ENCODE results near the gene CCDC89. TPM values are rescaled to one million over a fixed set of nuclear protein-coding genes. Genes with fewer than 3 reads are reported as not detected.
A peak's percentile ranks its signal among the peaks of the same experiment; 100 is the strongest.

Gene CCDC89
- total and polyA plus RNA-seq, 2 of the 13 experiments (the other 11 are each of a cell fraction or from before 2014, with no cell fraction given): 0.13 to 0.38 TPM

GRCh38 chr11:85682330-85683305 lies 3.4 kb downstream of the CCDC89 start:
- Histone ChIP-seq H3K27ac (ENCODE audit: extremely low read length, insufficient read depth, low read length) (no peak overlapping the region), H3K4me2 (ENCODE audit: low read depth, low read length) (peak overlapping the region; percentile 73), H3K4me3 (replicated peaks in 1 of 3; ENCODE audit: insufficient read depth in 1 of 3, low read depth in 2 of 3, low read length in 3 of 3) (peak overlapping the region; percentile 54 to 69 (median 64); a peak in 5 of 6 replicates), H3K79me2 (ENCODE audit: insufficient read depth, low read length) (no peaks in the 10 kb centered on the region), H3K9ac (ENCODE audit: insufficient read depth, low read depth, low read length) (peak overlapping the region; percentile 51), H3K27me3 (ENCODE audit: control insufficient read depth in 1 of 2, insufficient read depth in 2 of 2, low read length in 2 of 2) (peaks cover 0 to 10% of the 10 kb centered on the region in 2 experiments; a peak in 1 of 5 replicates), H4K20me1 (ENCODE audit: insufficient read depth, low read length) (no peaks in the 10 kb centered on the region), H3K36me3 (replicated peaks in 1 of 2; ENCODE audit: control insufficient read depth in 1 of 2, insufficient read depth in 2 of 2, low read length in 2 of 2) (no peaks in the 10 kb centered on the region), H3K9me3 (ENCODE audit: low read length) (no peaks in the 10 kb centered on the region), H3K4me1 (ENCODE audit: insufficient read depth, low read length) (peaks cover 33% of the 10 kb centered on the region; the same call in 1 of the 2 replicates), H2AFZ (ENCODE audit: low read length) (no peak overlapping the region)
- TSS peak; percentile 44 for BruUV-seq (replicated peaks)
- in situ Hi-C loops (cut with HindIII; ENCODE audit: extremely low pct_ligation_motif_present, low pct_unique_long_range_greater_than_20kb) (no loop called here), intact Hi-C loops (cut with micrococcal nuclease; ENCODE audit: unreplicated experiment) (no loop called here)
- DNase-seq (ENCODE audit: low spot score): no peak
- POLR2A ChIA-PET: no interaction called here
- CTCF ChIA-PET (ENCODE audit: low intra/inter-chr PET ratio, low total read pairs): no interaction called here
- ATAC-seq: peak; percentile 44
- no peak for FAIRE-seq
- 44% methylated on average over 40 of the region's 43 CpGs for WGBS (ENCODE audit: low lambda C conversion rate)
- TF ChIP-seq ZNF572 (CRISPR knock-in tag; IDR thresholded peaks at IDR 0.05): peak; percentile 41; the same call in 1 of the 2 replicates
- no peak for TF ChIP-seq SP2 (CRISPR knock-in tag; IDR thresholded peaks at IDR 0.05)
- TF ChIP-seq, protein P1, sequence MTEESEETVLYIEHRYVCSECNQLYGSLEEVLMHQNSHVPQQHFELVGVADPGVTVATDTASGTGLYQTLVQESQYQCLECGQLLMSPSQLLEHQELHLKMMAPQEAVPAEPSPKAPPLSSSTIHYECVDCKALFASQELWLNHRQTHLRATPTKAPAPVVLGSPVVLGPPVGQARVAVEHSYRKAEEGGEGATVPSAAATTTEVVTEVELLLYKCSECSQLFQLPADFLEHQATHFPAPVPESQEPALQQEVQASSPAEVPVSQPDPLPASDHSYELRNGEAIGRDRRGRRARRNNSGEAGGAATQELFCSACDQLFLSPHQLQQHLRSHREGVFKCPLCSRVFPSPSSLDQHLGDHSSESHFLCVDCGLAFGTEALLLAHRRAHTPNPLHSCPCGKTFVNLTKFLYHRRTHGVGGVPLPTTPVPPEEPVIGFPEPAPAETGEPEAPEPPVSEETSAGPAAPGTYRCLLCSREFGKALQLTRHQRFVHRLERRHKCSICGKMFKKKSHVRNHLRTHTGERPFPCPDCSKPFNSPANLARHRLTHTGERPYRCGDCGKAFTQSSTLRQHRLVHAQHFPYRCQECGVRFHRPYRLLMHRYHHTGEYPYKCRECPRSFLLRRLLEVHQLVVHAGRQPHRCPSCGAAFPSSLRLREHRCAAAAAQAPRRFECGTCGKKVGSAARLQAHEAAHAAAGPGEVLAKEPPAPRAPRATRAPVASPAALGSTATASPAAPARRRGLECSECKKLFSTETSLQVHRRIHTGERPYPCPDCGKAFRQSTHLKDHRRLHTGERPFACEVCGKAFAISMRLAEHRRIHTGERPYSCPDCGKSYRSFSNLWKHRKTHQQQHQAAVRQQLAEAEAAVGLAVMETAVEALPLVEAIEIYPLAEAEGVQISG (CRISPR knock-in tag; IDR thresholded peaks at IDR 0.05): no peak
- no peak for TF ChIP-seq ZBTB25 (CRISPR knock-in tag; IDR thresholded peaks at IDR 0.05)
- TF ChIP-seq POLR2AphosphoS5 (IDR thresholded peaks at IDR 0.05; ENCODE audit: low read depth, low read length): peak; percentile 28; the same call in 1 of the 2 replicates
- no peak for TF ChIP-seq ZC3H13 (CRISPR knock-in tag; IDR thresholded peaks at IDR 0.05)
- peak; percentile 37 for TF ChIP-seq RBM39 (IDR thresholded peaks at IDR 0.05; ENCODE audit: low read depth, low read length, poor library complexity, severe bottlenecking)
- no peak for TF ChIP-seq TBX2 (CRISPR knock-in tag; IDR thresholded peaks at IDR 0.05; ENCODE audit: borderline replicate concordance)
- no peak for TF ChIP-seq U2AF2 (IDR thresholded peaks at IDR 0.05; ENCODE audit: low read depth, low read length)
- peak; percentile 28; the same call in 1 of the 2 replicates for TF ChIP-seq RXRA (CRISPR knock-in tag; IDR thresholded peaks at IDR 0.05)
- no peak for TF ChIP-seq CREM (IDR thresholded peaks at IDR 0.05)
- TF ChIP-seq CREM (CRISPR knock-in tag; IDR thresholded peaks at IDR 0.05): no peak
- TF ChIP-seq BCL6 (CRISPR knock-in tag; IDR thresholded peaks at IDR 0.05): no peak
- peak; percentile 56; the same call in 1 of the 2 replicates for TF ChIP-seq TFDP1 (CRISPR knock-in tag; IDR thresholded peaks at IDR 0.05; ENCODE audit: borderline replicate concordance)
- TF ChIP-seq ZNF777 (CRISPR knock-in tag; IDR thresholded peaks at IDR 0.05): 0 out of 2 replicates have a peak, but pooled peaks have one; percentile 28
- no peak for TF ChIP-seq DPF2 (CRISPR knock-in tag; IDR thresholded peaks at IDR 0.05; ENCODE audit: borderline replicate concordance, low read depth)
- no peak for TF ChIP-seq RBAK (CRISPR knock-in tag; IDR thresholded peaks at IDR 0.05)
- TF ChIP-seq SRSF1 (optimal IDR thresholded peaks at IDR 0.05; ENCODE audit: low read depth, low read length): no peak
- TF ChIP-seq ZNF143 (CRISPR knock-in tag; IDR thresholded peaks at IDR 0.05): peak; percentile 64; the same call in 1 of the 2 replicates
- no peak for TF ChIP-seq AKAP8 (CRISPR knock-in tag; IDR thresholded peaks at IDR 0.05)

Measured in HepG2 (cell line).